WTC11 (cell line): ENCODE results near the gene ATP11B.

ENCODE experiments used
- CTCF ChIP-seq: fragments of 200-600 bp; IDR thresholded peaks from 2 replicates; pipeline ENCODE4 v1.8.0; 2022; ENCODE audit warnings: antibody characterized with exemption
- FOXP4 ChIP-seq: sonication (generic); formaldehyde crosslinking; IDR thresholded peaks from 2 replicates; pipeline ENCODE4 v1.8.0; 2022; ENCODE audit warnings: mild to moderate bottlenecking, missing genetic modification reagents
- USF1 ChIP-seq: sonication (generic); formaldehyde crosslinking; IDR thresholded peaks from 2 replicates; pipeline ENCODE4 v1.8.0; 2022; ENCODE audit warnings: mild to moderate bottlenecking, missing genetic modification reagents
- ZBTB43 ChIP-seq: sonication (generic); formaldehyde crosslinking; IDR thresholded peaks from 2 replicates; pipeline ENCODE4 v1.8.1; 2023; ENCODE audit warnings: mild to moderate bottlenecking, missing genetic modification reagents

GRCh38 chr3:182811269-182811596 lies 17.9 kb downstream of the ATP11B start:
- TF ChIP-seq FOXP4 (no peak), CTCF (no peak), ZBTB43 (CRISPR knock-in tag) (no peak), USF1 (CRISPR knock-in tag) (no peak)
